ENCODE measurements around the gene KLK15.

GRCh38 chr19:50844296-50844935 is 11.0 kb upstream of the KLK15 start:
- TF ChIP-seq GATA3 (IDR thresholded peaks at IDR 0.05; ENCODE audit: low read depth, low read length): no peak
- no peak for TF ChIP-seq GATA2 (IDR thresholded peaks at IDR 0.05; ENCODE audit: low read depth, low read length)

Measured in SH-SY5Y (cell line).